Activated CD4-positive, alpha-beta memory T cell treated with anti-CD3 and anti-CD28 coated beads, Interleukin-2, amount 10 ng/mL, durations not matched to agents 7 days and 5 days (primary cell): ENCODE data around the gene TMPRSS4. TPM values are rescaled to one million over a fixed set of nuclear protein-coding genes. Genes with fewer than 3 reads are reported as not detected.

Experiments used
- CTCF ChIA-PET: fragments of 350-600 bp; sonication (Branson Sonifier 250); formaldehyde crosslinking; loops from one replicate; lab custom pipeline; 2021; ENCODE audit warnings: antibody characterized with exemption, inconsistent platforms; lab: Charles Lee
- POLR2A ChIA-PET: fragments of 350-600 bp; sonication (Branson Sonifier 250); formaldehyde crosslinking; loops from one replicate; lab custom pipeline; 2021; ENCODE audit warnings: antibody characterized with exemption; lab: Charles Lee
- DNase-seq: peaks from one replicate; pipeline ENCODE4 v3.0.0-alpha.2; 2020
- H3K27ac Mint-ChIP-seq: one replicate; pipeline ENCODE4 v1.8.0; 2021; ENCODE audit warnings: mild to moderate bottlenecking, mixed read lengths
- H3K27me3 Mint-ChIP-seq: one replicate; pipeline ENCODE4 v1.8.0; 2021; ENCODE audit warnings: mixed read lengths
- H3K36me3 Mint-ChIP-seq: one replicate; pipeline ENCODE4 v1.8.0; 2021; ENCODE audit warnings: low read depth, mixed read lengths
- H3K4me1 Mint-ChIP-seq: one replicate; pipeline ENCODE4 v1.8.0; 2021; ENCODE audit warnings: mixed read lengths
- H3K4me3 Mint-ChIP-seq: one replicate; pipeline ENCODE4 v1.8.0; 2021; ENCODE audit warnings: mild to moderate bottlenecking, mixed read lengths
- H3K9me3 Mint-ChIP-seq: one replicate; pipeline ENCODE4 v1.8.0; 2021; ENCODE audit warnings: mixed read lengths
- total RNA-seq, 2 experiments: library from RNA; stranded (reverse); gene quantifications; one replicate each; pipeline ENCODE4 v1.2.3, GENCODE V29; 2021

The TMPRSS4 gene
- total RNA-seq, 2 experiments from 2014 or later, result 0.05 TPM; not detected in 1

GRCh38 chr11:118086913-118087768 is 10.3 kb downstream of the TMPRSS4 start, which contains the start of gene SMIM35:
Gene SMIM35 (minus strand): TSS chr11:118086963. CDS start chr11:118086757, 206 bp downstream.
- Mint-ChIP-seq H3K27ac (no peak within 1 kb of the TSS), H3K4me3 (no peak within 1 kb of the TSS), H3K4me1 (no peaks in the 10 kb centered on the region), H3K9me3 (peaks cover 35% of the 10 kb centered on the region), H3K27me3 (peaks cover 10% of the 10 kb centered on the region), H3K36me3 (peaks cover 16% of the 10 kb centered on the region)
- ChIA-PET POLR2A (no interaction called here), CTCF (no interaction called here)
- no peak for DNase-seq

- Mint-ChIP-seq H3K4me3 (no peak overlapping the region), H3K27me3 (peaks cover 10% of the 10 kb centered on the region), H3K4me1 (no peaks in the 10 kb centered on the region), H3K27ac (no peak overlapping the region), H3K9me3 (peaks cover 35% of the 10 kb centered on the region), H3K36me3 (peaks cover 16% of the 10 kb centered on the region)
- CTCF ChIA-PET, result no interaction called here
- POLR2A ChIA-PET, result no interaction called here
- no peak for DNase-seq
These were observed 11.1 kb downstream of the TMPRSS4 start for GRCh38 chr11:118087931-118088330.

- H3K27ac Mint-ChIP-seq, result no peak overlapping the region
- ChIA-PET POLR2A (no interaction called here), CTCF (no interaction called here)
- H3K27me3 Mint-ChIP-seq, result peaks cover 8% of the 10 kb centered on the region
- peaks cover 35% of the 10 kb centered on the region for H3K9me3 Mint-ChIP-seq
- no peak for DNase-seq
- H3K4me1 Mint-ChIP-seq, result no peaks in the 10 kb centered on the region
- H3K4me3 Mint-ChIP-seq, result no peak overlapping the region
- H3K36me3 Mint-ChIP-seq, result peaks cover 16% of the 10 kb centered on the region
These were observed 11.7 kb downstream of the TMPRSS4 start for GRCh38 chr11:118088531-118088930.

- ChIA-PET CTCF (no interaction called here), POLR2A (no interaction called here)
- H3K9me3 Mint-ChIP-seq, result peaks cover 33% of the 10 kb centered on the region
- peaks cover 16% of the 10 kb centered on the region for H3K36me3 Mint-ChIP-seq
- peaks cover 6% of the 10 kb centered on the region for H3K27me3 Mint-ChIP-seq
- H3K4me1 Mint-ChIP-seq, result no peaks in the 10 kb centered on the region
- H3K27ac Mint-ChIP-seq, result no peak overlapping the region
- DNase-seq, result no peak
- no peak overlapping the region for H3K4me3 Mint-ChIP-seq
These were observed 13.8 kb downstream of the TMPRSS4 start for GRCh38 chr11:118090545-118091162.

- ChIA-PET CTCF (no interaction called here), POLR2A (no interaction called here)
- Mint-ChIP-seq H3K4me1 (no peaks in the 10 kb centered on the region), H3K27ac (no peak overlapping the region), H3K9me3 (peaks cover 25% of the 10 kb centered on the region), H3K27me3 (peaks cover 6% of the 10 kb centered on the region), H3K4me3 (no peak overlapping the region), H3K36me3 (peaks cover 11% of the 10 kb centered on the region)
- DNase-seq, result no peak
These were observed 14.8 kb downstream of the TMPRSS4 start for GRCh38 chr11:118091690-118092089.

GRCh38 chr11:118092907-118093571 is 16.2 kb downstream of the TMPRSS4 start:
- ChIA-PET POLR2A (no interaction called here), CTCF (no interaction called here)
- no peak overlapping the region for H3K27ac Mint-ChIP-seq
- peaks cover 8% of the 10 kb centered on the region for H3K27me3 Mint-ChIP-seq
- no peak overlapping the region for H3K4me3 Mint-ChIP-seq
- peaks cover 13% of the 10 kb centered on the region for H3K9me3 Mint-ChIP-seq
- no peak for DNase-seq
- peaks cover 4% of the 10 kb centered on the region for H3K36me3 Mint-ChIP-seq
- no peaks in the 10 kb centered on the region for H3K4me1 Mint-ChIP-seq

GRCh38 chr11:118095493-118095892 is 18.6 kb downstream of the TMPRSS4 start:
- H3K9me3 Mint-ChIP-seq, result no peaks in the 10 kb centered on the region
- H3K4me1 Mint-ChIP-seq, result no peaks in the 10 kb centered on the region
- H3K36me3 Mint-ChIP-seq, result no peaks in the 10 kb centered on the region
- no peak for DNase-seq
- no peak overlapping the region for H3K27ac Mint-ChIP-seq
- ChIA-PET CTCF (no interaction called here), POLR2A (no interaction called here)
- no peak overlapping the region for H3K4me3 Mint-ChIP-seq
- peaks cover 4% of the 10 kb centered on the region for H3K27me3 Mint-ChIP-seq

GRCh38 chr11:118095967-118096367 is 19.1 kb downstream of the TMPRSS4 start:
- DNase-seq, result no peak
- Mint-ChIP-seq H3K36me3 (no peaks in the 10 kb centered on the region), H3K27me3 (peaks cover 5% of the 10 kb centered on the region), H3K9me3 (no peaks in the 10 kb centered on the region), H3K4me1 (no peaks in the 10 kb centered on the region), H3K27ac (no peak overlapping the region), H3K4me3 (no peak overlapping the region)
- POLR2A ChIA-PET, result no interaction called here
- CTCF ChIA-PET, result no interaction called here

GRCh38 chr11:118098996-118099837 is 22.3 kb downstream of the TMPRSS4 start:
- ChIA-PET CTCF (no interaction called here), POLR2A (interaction anchor here (1.0 kb wide), 1 partner anchor 14 kb away, joined by 3 read pairs; no protein-coding TSS in a partner anchor)
- no peaks in the 10 kb centered on the region for H3K36me3 Mint-ChIP-seq
- H3K27me3 Mint-ChIP-seq, result peaks cover 9% of the 10 kb centered on the region
- no peak overlapping the region for H3K4me3 Mint-ChIP-seq
- DNase-seq, result no peak
- no peaks in the 10 kb centered on the region for H3K9me3 Mint-ChIP-seq
- no peak overlapping the region for H3K27ac Mint-ChIP-seq
- no peaks in the 10 kb centered on the region for H3K4me1 Mint-ChIP-seq

GRCh38 chr11:118099838-118100556 is 23.1 kb downstream of the TMPRSS4 start:
- Mint-ChIP-seq H3K4me1 (no peaks in the 10 kb centered on the region), H3K27me3 (peaks cover 11% of the 10 kb centered on the region), H3K9me3 (no peaks in the 10 kb centered on the region), H3K27ac (no peak overlapping the region), H3K36me3 (no peaks in the 10 kb centered on the region), H3K4me3 (no peak overlapping the region)
- POLR2A ChIA-PET, result interaction anchor here (1.0 kb wide), 1 partner anchor 13 kb away, joined by 3 read pairs; no protein-coding TSS in a partner anchor
- no peak for DNase-seq
- CTCF ChIA-PET, result no interaction called here

GRCh38 chr11:118100691-118101232 is 23.9 kb downstream of the TMPRSS4 start:
- H3K27me3 Mint-ChIP-seq, result peaks cover 16% of the 10 kb centered on the region

GRCh38 chr11:118102721-118103261 is 25.9 kb downstream of the TMPRSS4 start:
- no peak overlapping the region for H3K4me3 Mint-ChIP-seq
- H3K4me1 Mint-ChIP-seq, result no peaks in the 10 kb centered on the region
- no peak overlapping the region for H3K27ac Mint-ChIP-seq
- H3K9me3 Mint-ChIP-seq, result no peaks in the 10 kb centered on the region
- ChIA-PET CTCF (no interaction called here), POLR2A (no interaction called here)
- peaks cover 19% of the 10 kb centered on the region for H3K27me3 Mint-ChIP-seq
- no peak for DNase-seq
- no peaks in the 10 kb centered on the region for H3K36me3 Mint-ChIP-seq

More at GRCh38 chr11:118100691-118101232, 23.9 kb downstream of the TMPRSS4 start:
- no peak overlapping the region for H3K27ac Mint-ChIP-seq
- H3K36me3 Mint-ChIP-seq, result no peaks in the 10 kb centered on the region
- no peaks in the 10 kb centered on the region for H3K4me1 Mint-ChIP-seq
- DNase-seq, result no peak
- ChIA-PET POLR2A (no interaction called here), CTCF (no interaction called here)
- H3K9me3 Mint-ChIP-seq, result no peaks in the 10 kb centered on the region
- no peak overlapping the region for H3K4me3 Mint-ChIP-seq
